HCT116 (cell line): ENCODE results near the gene ACSF2. TPM values are rescaled to one million over a fixed set of nuclear protein-coding genes. Genes with fewer than 3 reads are reported as not detected.

Source experiments
- ATAC-seq: fragments of 200-7000 bp; cut with Tn5 transposase; 2 replicates; pipeline ENCODE4 v1.9.1; 2020; ENCODE audit warnings: mild to moderate bottlenecking, moderate library complexity
- BruUV-seq: library from RNA; stranded (reverse); fragments of 400-500 nt; replicated peaks from 2 replicates; lab custom pipeline; 2021; lab: Mats Ljungman, UMichigan
- CTCF ChIA-PET: fragments of 300-600 bp; sonication (Branson Sonifier 250); formaldehyde crosslinking; loops from one replicate; lab custom pipeline; 2021; ENCODE audit warnings: antibody characterized with exemption; lab: Charles Lee
- POLR2A ChIA-PET: fragments of 300-600, 350-600 bp; sonication (Branson Sonifier 250); formaldehyde crosslinking; loops from one replicate; lab custom pipeline; 2021; ENCODE audit warnings: antibody characterized with exemption; lab: Charles Lee
- RAD21 ChIA-PET, 2 experiments: fragments of 300-600 bp; sonication (Branson Sonifier 250); formaldehyde crosslinking; loops; one replicate each; lab custom pipeline; 2023; ENCODE audit warnings: low total read pairs in 2 of 2; ENCODE audit not compliant: uncharacterized antibody in 2 of 2, unreplicated experiment in 2 of 2, low non-redundant PET in 1 of 2; lab: Charles Lee
- DNase-seq: peaks from one replicate; pipeline ENCODE4 v3.0.0-alpha.2; 2010; ENCODE audit warnings: low read depth, low spot score
- H2AFZ ChIP-seq: fragments of 200-600 bp; shearing (Covaris generic), sonication (generic); 2 replicates; pipeline ENCODE4 v1.6.1; 2017; ENCODE audit warnings: low read depth, mixed run types, mixed read lengths, antibody characterized with exemption, low read length; ENCODE audit not compliant: poor library complexity, severe bottlenecking
- H3K27ac ChIP-seq: 2 replicates; pipeline ENCODE4 v1.5.1; 2012; ENCODE audit warnings: low read depth, low read length
- H3K27me3 ChIP-seq: fragments of 200-600 bp; sonication (generic); 2 replicates; pipeline ENCODE4 v1.6.1; 2016; ENCODE audit warnings: mixed run types, low read length, mixed read lengths; ENCODE audit not compliant: insufficient read depth
- H3K36me3 ChIP-seq, 2 experiments: fragments of 200-500 bp in 1 of 2; fragments of 200-600 bp in 1 of 2; sonication (Bioruptor generic) in 1 of 2; sonication (generic) in 1 of 2; 2 replicates each; pipeline versions ENCODE4 v1.5.1 to v1.6.1; 2014 to 2016; ENCODE audit warnings: low read length in 2 of 2, inconsistent platforms in 1 of 2, mixed read lengths in 1 of 2, mixed run types in 1 of 2; ENCODE audit not compliant: insufficient read depth in 2 of 2, control insufficient read depth in 1 of 2
- H3K4me1 ChIP-seq, 2 experiments: fragments of 200-600 bp in 1 of 2; sonication (generic) in 1 of 2; 2 replicates each; pipeline versions ENCODE4 v1.5.1 to v1.6.1; 2012 to 2017; ENCODE audit warnings: low read length in 2 of 2, inconsistent platforms in 1 of 2, mild to moderate bottlenecking in 1 of 2, mixed read lengths in 1 of 2, mixed run types in 1 of 2, moderate library complexity in 1 of 2; ENCODE audit not compliant: insufficient read depth in 2 of 2, control insufficient read depth in 1 of 2
- H3K4me2 ChIP-seq: fragments of 200-600 bp; sonication (generic); 2 replicates; pipeline ENCODE4 v1.6.1; 2017; ENCODE audit warnings: mixed run types, low read length, mixed read lengths
- H3K4me3 ChIP-seq, 2 experiments: fragments of 200-600 bp in 1 of 2; sonication (generic) in 1 of 2; replicated peaks in 1 of 2; 2 replicates each; pipeline ENCODE4 v1.5.1; 2011 to 2016; ENCODE audit warnings: low read length in 2 of 2, control low read depth in 1 of 2, low read depth in 1 of 2, mild to moderate bottlenecking in 1 of 2, mixed read lengths in 1 of 2, mixed run types in 1 of 2
- H3K79me2 ChIP-seq: fragments of 200-600 bp; sonication (generic); 2 replicates; pipeline ENCODE4 v1.6.1; 2017; ENCODE audit warnings: mild to moderate bottlenecking, mixed run types, low read length, moderate library complexity, mixed read lengths; ENCODE audit not compliant: insufficient read depth
- H3K9ac ChIP-seq: fragments of 200-600 bp; sonication (generic); 2 replicates; pipeline ENCODE4 v1.6.1; 2016; ENCODE audit warnings: low read length, mixed read lengths
- H3K9me2 ChIP-seq: fragments of 200-600 bp; sonication (generic), shearing (Covaris generic); 2 replicates; pipeline ENCODE4 v1.6.1; 2017; ENCODE audit warnings: mixed run types, mild to moderate bottlenecking, moderate library complexity; ENCODE audit not compliant: insufficient read depth
- H3K9me3 ChIP-seq, 2 experiments: fragments of 200-500 bp in 1 of 2; fragments of 200-600 bp in 1 of 2; sonication (Bioruptor generic) in 1 of 2; sonication (generic) in 1 of 2; 2 replicates each; pipeline ENCODE4 v1.6.1; 2014 to 2017; ENCODE audit warnings: low read length in 2 of 2, mixed read lengths in 2 of 2, inconsistent platforms in 1 of 2, low read depth in 1 of 2, mild to moderate bottlenecking in 1 of 2, mixed run types in 1 of 2, moderate library complexity in 1 of 2; ENCODE audit not compliant: control insufficient read depth in 1 of 2, insufficient read depth in 1 of 2
- H4K20me1 ChIP-seq: fragments of 200-600 bp; sonication (generic), shearing (Covaris generic); 2 replicates; pipeline ENCODE4 v1.6.1; 2017; ENCODE audit warnings: mixed run types, mild to moderate bottlenecking, moderate library complexity; ENCODE audit not compliant: insufficient read depth
- CTCF ChIP-seq, 3 experiments: fragments of 200-600 bp in 1 of 3; sonication (generic) in 1 of 3; IDR thresholded peaks in 2 of 3; conservative IDR thresholded peaks in 1 of 3; 2 replicates each; pipeline ENCODE4 v1.5.1; 2012 to 2017; ENCODE audit warnings: low read depth in 2 of 3, low read length in 2 of 3, antibody characterized with exemption in 1 of 3, borderline replicate concordance in 1 of 3, control low read depth in 1 of 3, mild to moderate bottlenecking in 1 of 3, mixed read lengths in 1 of 3, mixed run types in 1 of 3, moderate library complexity in 1 of 3; ENCODE audit not compliant: insufficient read depth in 1 of 3
- ELF1 ChIP-seq: IDR thresholded peaks from 2 replicates; pipeline ENCODE4 v1.6.1; 2012; ENCODE audit warnings: low read depth, borderline replicate concordance
- EZH2phosphoT487 ChIP-seq: fragments of 200-600 bp; IDR thresholded peaks from 2 replicates; pipeline ENCODE4 v1.6.1; 2018; ENCODE audit warnings: antibody characterized with exemption, borderline replicate concordance
- POLR2AphosphoS5 ChIP-seq: IDR thresholded peaks from 2 replicates; pipeline ENCODE4 v1.6.1; 2011; ENCODE audit warnings: mild to moderate bottlenecking, low read depth, low read length, moderate library complexity
- REST ChIP-seq: IDR thresholded peaks from 2 replicates; pipeline ENCODE4 v1.6.1; 2012; ENCODE audit warnings: low read depth
- SP1 ChIP-seq: IDR thresholded peaks from 2 replicates; pipeline ENCODE4 v1.6.1; 2012; ENCODE audit warnings: low read depth
- SRF ChIP-seq: IDR thresholded peaks from 2 replicates; pipeline ENCODE4 v1.6.1; 2012; ENCODE audit warnings: low read depth
- ZBTB33 ChIP-seq: IDR thresholded peaks from 2 replicates; pipeline ENCODE4 v1.6.1; 2011; ENCODE audit warnings: mild to moderate bottlenecking, low read length, moderate library complexity; ENCODE audit not compliant: insufficient replicate concordance; ENCODE audit errors: extremely low read depth
- ZNF274 ChIP-seq: fragments of 200-500 bp; sonication (Bioruptor generic); IDR thresholded peaks from 2 replicates; pipeline ENCODE4 v1.6.1; 2014; ENCODE audit warnings: mild to moderate bottlenecking, low read depth, low read length, inconsistent platforms
- intact Hi-C: fragments of 100-400 bp; cut with micrococcal nuclease; formaldehyde crosslinking; loops from 2 replicates; pipeline ENCODE4 v1.10.0; 2022
- total RNA-seq: library from RNA; stranded (reverse); gene quantifications from one replicate; pipeline ENCODE4 v1.2.1, GENCODE V29; 2021; ENCODE audit not compliant: unreplicated experiment

ACSF2 gene
- total RNA-seq, 1 experiment from 2014 or later, result 52.4 TPM

GRCh38 chr17:50429793-50430192 lies 3.8 kb downstream of the ACSF2 start:
- TF ChIP-seq SRF (no peak), SP1 (no peak), EZH2phosphoT487 (no peak), ELF1 (no peak), ZBTB33 (no peak), CTCF (IDR thresholded peaks at IDR 0.05 in 2 of 3, conservative IDR thresholded peaks at IDR 0.05 in 1 of 3; ENCODE audit: borderline replicate concordance in 1 of 3, insufficient read depth in 1 of 3, low read depth in 2 of 3, low read length in 2 of 3) (no peak), REST (no peak), POLR2AphosphoS5 (no peak), ZNF274 (no peak)
- ChIA-PET RAD21 (no interaction called here), POLR2A (no interaction called here), CTCF (interaction anchor here (4.3 kb wide), 1 partner anchor 32 kb away, joined by 20 read pairs; the partner anchor contains the start of gene LRRC59)
- no TSS peak for BruUV-seq
- Histone ChIP-seq H3K4me1 (peaks cover 12 to 28% of the 10 kb centered on the region in 2 experiments), H3K4me2 (no peak overlapping the region), H3K9ac (no peak overlapping the region), H2AFZ (no peak overlapping the region), H3K27me3 (no peaks in the 10 kb centered on the region), H3K4me3 (no peak overlapping the region), H3K27ac (no peak overlapping the region), H3K9me2 (no peaks in the 10 kb centered on the region), H3K36me3 (no peaks in the 10 kb centered on the region; a peak in 1 of 4 replicates), H4K20me1 (no peaks in the 10 kb centered on the region), H3K79me2 (0 out of 2 replicates have a peak, but pooled peaks cover 7% of the 10 kb centered on the region), H3K9me3 (no peaks in the 10 kb centered on the region)
- DNase-seq, result no peak
- ATAC-seq, result no peak
- intact Hi-C loops, result no loop called here
